HepG2 (cell line): Measurements from ENCODE around the gene SESN1. TPM values are rescaled to one million over a fixed set of nuclear protein-coding genes. Genes with fewer than 3 reads are reported as not detected.
A peak's percentile ranks its signal among the peaks of the same experiment; 100 is the strongest.

ENCODE experiments used
- BCL6 ChIP-seq: IDR thresholded peaks from 2 replicates; pipeline ENCODE4 v1.6.1; 2016; ENCODE audit warnings: missing genetic modification reagents, missing compliant biosample characterization
- CEBPG ChIP-seq: IDR thresholded peaks from 2 replicates; pipeline ENCODE4 v1.6.1; 2016
- CREB1 ChIP-seq, 2 experiments: fragments of 450-650 bp in 1 of 2; IDR thresholded peaks; 2 replicates each; pipeline ENCODE4 v1.6.1; 2016 to 2017; ENCODE audit warnings: control low read depth in 1 of 2, mild to moderate bottlenecking in 1 of 2, missing compliant biosample characterization in 1 of 2, missing genetic modification characterization in 1 of 2
- DBP ChIP-seq: sonication (generic); formaldehyde crosslinking; IDR thresholded peaks from 2 replicates; pipeline ENCODE4 v1.4.0; 2020; ENCODE audit warnings: missing genetic modification reagents; ENCODE audit errors: not compliant biosample characterization
- FOXA1 ChIP-seq, 2 experiments: fragments of 450-650 bp in 1 of 2; sonication (generic) in 1 of 2; formaldehyde crosslinking in 1 of 2; IDR thresholded peaks; 2 replicates each; pipeline versions ENCODE4 v1.4.0 to v1.6.1; 2016 to 2020; ENCODE audit warnings: missing genetic modification reagents in 1 of 2
- FOXA3 ChIP-seq: IDR thresholded peaks from 2 replicates; pipeline ENCODE4 v1.6.1; 2016; ENCODE audit warnings: missing genetic modification reagents, missing compliant biosample characterization
- FOXP4 ChIP-seq: sonication (generic); formaldehyde crosslinking; IDR thresholded peaks from 2 replicates; pipeline ENCODE4 v1.4.0; 2020; ENCODE audit warnings: missing genetic modification reagents
- GATAD2A ChIP-seq: IDR thresholded peaks from 2 replicates; pipeline ENCODE4 v1.6.1; 2016
- HNF4A ChIP-seq: sonication (generic); formaldehyde crosslinking; IDR thresholded peaks from 2 replicates; pipeline ENCODE4 v1.4.0; 2020; ENCODE audit warnings: missing genetic modification reagents
- ISL2 ChIP-seq: sonication (generic); formaldehyde crosslinking; IDR thresholded peaks from 2 replicates; pipeline ENCODE4 v1.5.0; 2020; ENCODE audit warnings: missing genetic modification reagents
- JUND ChIP-seq: sonication (generic); formaldehyde crosslinking; IDR thresholded peaks from 2 replicates; pipeline ENCODE4 v1.8.0; 2022; ENCODE audit warnings: mild to moderate bottlenecking, missing genetic modification reagents
- KDM5A ChIP-seq: fragments of 200-600 bp; sonication (generic); IDR thresholded peaks from 2 replicates; pipeline ENCODE4 v1.7.0; 2018; ENCODE audit warnings: antibody characterized with exemption, mild to moderate bottlenecking, low read length, borderline replicate concordance
- KDM5B ChIP-seq: sonication (generic); formaldehyde crosslinking; IDR thresholded peaks from 2 replicates; pipeline ENCODE4 v1.4.0; 2020; ENCODE audit warnings: missing genetic modification reagents, mild to moderate bottlenecking, borderline replicate concordance
- KLF11 ChIP-seq: IDR thresholded peaks from 2 replicates; pipeline ENCODE4 v1.6.1; 2016; ENCODE audit warnings: missing compliant biosample characterization
- LBX2 ChIP-seq: sonication (generic); formaldehyde crosslinking; IDR thresholded peaks from 2 replicates; pipeline ENCODE4 v1.5.0; 2020; ENCODE audit warnings: missing genetic modification reagents, mild to moderate bottlenecking, borderline replicate concordance
- MED1 ChIP-seq: sonication (generic); formaldehyde crosslinking; IDR thresholded peaks from 2 replicates; pipeline ENCODE4 v1.4.0; 2020; ENCODE audit warnings: missing genetic modification reagents
- ONECUT2 ChIP-seq: sonication (generic); formaldehyde crosslinking; IDR thresholded peaks from 2 replicates; pipeline ENCODE4 v1.4.0; 2020; ENCODE audit warnings: missing genetic modification reagents
- PITX1 ChIP-seq: sonication (generic); formaldehyde crosslinking; IDR thresholded peaks from 2 replicates; pipeline ENCODE4 v1.5.1; 2020; ENCODE audit warnings: mild to moderate bottlenecking, missing genetic modification reagents
- REPIN1 ChIP-seq: sonication (generic); formaldehyde crosslinking; IDR thresholded peaks from 2 replicates; pipeline ENCODE4 v1.8.0; 2022; ENCODE audit warnings: missing genetic modification reagents, low read depth, mild to moderate bottlenecking, borderline replicate concordance
- RFX1 ChIP-seq: fragments of 450-650 bp; IDR thresholded peaks from 2 replicates; pipeline ENCODE4 v1.6.1; 2017
- SALL1 ChIP-seq: sonication (generic); formaldehyde crosslinking; IDR thresholded peaks from 2 replicates; pipeline ENCODE4 v1.8.0; 2022; ENCODE audit warnings: mild to moderate bottlenecking, missing genetic modification reagents
- SOX5 ChIP-seq: IDR thresholded peaks from 2 replicates; pipeline ENCODE4 v1.6.1; 2016; ENCODE audit warnings: borderline replicate concordance
- ZBTB26 ChIP-seq: IDR thresholded peaks from 2 replicates; pipeline ENCODE4 v1.6.1; 2016; ENCODE audit warnings: missing compliant biosample characterization, missing genetic modification reagents, borderline replicate concordance
- ZFY ChIP-seq: sonication (generic); formaldehyde crosslinking; IDR thresholded peaks from 2 replicates; pipeline ENCODE4 v1.4.0; 2020; ENCODE audit warnings: missing genetic modification reagents
- ZKSCAN8 ChIP-seq: IDR thresholded peaks from 2 replicates; pipeline ENCODE4 v1.6.1; 2016; ENCODE audit warnings: borderline replicate concordance, missing genetic modification reagents, missing compliant biosample characterization
- ZNF652 ChIP-seq: IDR thresholded peaks from 2 replicates; pipeline ENCODE4 v1.6.1; 2016; ENCODE audit warnings: low read depth, borderline replicate concordance
- ZNF784 ChIP-seq: sonication (generic); formaldehyde crosslinking; IDR thresholded peaks from 2 replicates; pipeline ENCODE4 v1.5.1; 2020; ENCODE audit warnings: missing genetic modification reagents, mild to moderate bottlenecking, borderline replicate concordance
- polyA plus RNA-seq, 8 experiments: library from polyadenylated mRNA; depleted of rRNA in 3 of 8; stranded (reverse) in 7 of 8; unstranded in 1 of 8; fragments of >200 nt; fragmentation: Illumina TruSeq in 4 of 8; extraction: Trizol in 4 of 8; gene quantifications; 2 replicates each; pipeline versions ENCODE4 v1.2.1 to v1.2.3, GENCODE V29; 2011 to 2016; ENCODE audit warnings: low read depth in 4 of 8, missing spikeins in 1 of 8, mixed read lengths in 1 of 8; ENCODE audit not compliant: insufficient read depth in 1 of 8
- total RNA-seq, 5 experiments: library from RNA; depleted of rRNA; stranded (reverse); fragments of >200 nt; fragmentation: Illumina TruSeq; extraction: Trizol; gene quantifications; 2 replicates each; pipeline ENCODE4 v1.2.3, GENCODE V29; 2016; ENCODE audit warnings: low read depth in 1 of 5

The SESN1 gene
- total and polyA plus RNA-seq, 2 of the 13 experiments (the other 11 are each of a cell fraction or from before 2014, with no cell fraction given): 24.9 to 44.7 TPM

- no peak for TF ChIP-seq CREB1 (IDR thresholded peaks at IDR 0.05)
- TF ChIP-seq CREB1 (CRISPR knock-in tag; IDR thresholded peaks at IDR 0.05): no peak
- 0 out of 2 replicates have a peak, but pooled peaks have one; percentile 9 for TF ChIP-seq ZNF652 (CRISPR knock-in tag)
- no peak for TF ChIP-seq ZKSCAN8 (CRISPR knock-in tag)
- TF ChIP-seq ONECUT2: peak; percentile 96
- peak; percentile 71 for TF ChIP-seq FOXP4 (CRISPR knock-in tag)
- no peak for TF ChIP-seq KLF11 (CRISPR knock-in tag)
- no peak for TF ChIP-seq LBX2 (CRISPR knock-in tag)
- TF ChIP-seq ZFY (CRISPR knock-in tag): no peak
- TF ChIP-seq ZNF784 (CRISPR knock-in tag): no peak
- TF ChIP-seq REPIN1 (CRISPR knock-in tag): no peak
- no peak for TF ChIP-seq RFX1
- peak; percentile 68; the same call in 1 of the 2 replicates for TF ChIP-seq ISL2 (CRISPR knock-in tag)
- no peak for TF ChIP-seq FOXA1 (IDR thresholded peaks at IDR 0.05)
- peak; percentile 72 for TF ChIP-seq FOXA1 (CRISPR knock-in tag; IDR thresholded peaks at IDR 0.05)
- peak; percentile 65; the same call in 1 of the 2 replicates for TF ChIP-seq SOX5
- TF ChIP-seq DBP (CRISPR knock-in tag): no peak
- TF ChIP-seq JUND (CRISPR knock-in tag): no peak
- peak; percentile 55; the same call in 1 of the 2 replicates for TF ChIP-seq CEBPG
- TF ChIP-seq ZBTB26 (CRISPR knock-in tag): no peak
- TF ChIP-seq KDM5B (CRISPR knock-in tag): no peak
- TF ChIP-seq HNF4A: peak; percentile 35
- no peak for TF ChIP-seq KDM5A
- TF ChIP-seq BCL6 (CRISPR knock-in tag): peak; percentile 71
- TF ChIP-seq SALL1 (CRISPR knock-in tag): no peak
- peak; percentile 44; the same call in 1 of the 2 replicates for TF ChIP-seq PITX1
- TF ChIP-seq FOXA3 (CRISPR knock-in tag): peak; percentile 48
- TF ChIP-seq MED1 (CRISPR knock-in tag): 0 out of 2 replicates have a peak, but pooled peaks have one; percentile 19
- peak; percentile 80 for TF ChIP-seq GATAD2A (CRISPR knock-in tag)
These were observed 44.1 kb downstream of the SESN1 start (continued) for GRCh38 chr6:109050447-109051102.
